K562 (cell line): Measurements from ENCODE around the gene ZFAND5. TPM values are rescaled to one million over a fixed set of nuclear protein-coding genes. Genes with fewer than 3 reads are reported as not detected.
A peak's percentile ranks its signal among the peaks of the same experiment; 100 is the strongest.

ENCODE experiments used
- ATAC-seq: fragments of 200-7000 bp; cut with Tn5 transposase; 3 replicates; pipeline ENCODE4 v1.9.1; 2020; ENCODE audit warnings: moderate library complexity
- BruUV-seq: library from RNA; stranded (reverse); fragments of 400-500 nt; replicated peaks from 2 replicates; lab custom pipeline; 2021; lab: Mats Ljungman, UMichigan
- CTCF ChIA-PET: fragments of 300-600 bp; formaldehyde crosslinking; extraction: SDS; loops from one replicate; lab custom pipeline; 2021; ENCODE audit warnings: low intra/inter-chr PET ratio; lab: Yijun Ruan, JAX
- POLR2A ChIA-PET: fragments of 300-600, 350-650 bp; sonication (Branson Sonifier 250); formaldehyde crosslinking; extraction: SDS; loops from one replicate; lab custom pipeline; 2021; ENCODE audit warnings: antibody characterized with exemption, inconsistent platforms; lab: Yijun Ruan, JAX
- DNase-seq, 4 experiments: peaks; one replicate each; pipeline versions ENCODE4 v3.0.0 to v3.0.0-alpha.2; 2011 to 2018; ENCODE audit warnings: low spot score in 3 of 4, mixed read lengths in 3 of 4; ENCODE audit errors: extremely low read depth in 1 of 4
- FAIRE-seq: peaks from 2 replicates; lab custom pipeline; 2011; peaks lifted over from hg19 to GRCh38; lab: Jason Lieb, UNC
- H2AFZ ChIP-seq: 2 replicates; pipeline ENCODE4 v1.6.0; 2011; ENCODE audit warnings: low read depth, low read length, control low read depth, inconsistent platforms
- H3K27ac ChIP-seq: fragments of 200-600 bp; 3 replicates; pipeline ENCODE4 v1.8.0; 2011; ENCODE audit warnings: low read depth, mild to moderate bottlenecking, control low read depth, inconsistent platforms, low read length, moderate library complexity, mixed read lengths; ENCODE audit errors: extremely low read depth
- H3K27me3 ChIP-seq, 2 experiments: fragments of 300-600 bp in 1 of 2; 2 replicates in 1 of 2; 3 replicates in 1 of 2; pipeline versions ENCODE4 v1.6.0 to v1.8.0; 2011; ENCODE audit warnings: inconsistent platforms in 2 of 2, low read length in 2 of 2, mild to moderate bottlenecking in 1 of 2, mixed read lengths in 1 of 2, moderate library complexity in 1 of 2; ENCODE audit not compliant: control insufficient read depth in 2 of 2, insufficient read depth in 2 of 2
- H3K36me3 ChIP-seq: fragments of 300-600 bp; 3 replicates; pipeline ENCODE4 v1.8.0; 2011; ENCODE audit warnings: mild to moderate bottlenecking, low read length, inconsistent platforms; ENCODE audit not compliant: control insufficient read depth, insufficient read depth
- H3K4me1 ChIP-seq, 2 experiments: fragments of 200-600 bp in 1 of 2; replicated peaks in 1 of 2; 2 replicates in 1 of 2; 3 replicates in 1 of 2; pipeline versions ENCODE4 v1.5.1 to v1.8.0; 2011; ENCODE audit warnings: inconsistent platforms in 2 of 2, low read length in 2 of 2, mild to moderate bottlenecking in 1 of 2, mixed read lengths in 1 of 2, moderate library complexity in 1 of 2; ENCODE audit not compliant: control insufficient read depth in 2 of 2, insufficient read depth in 2 of 2
- H3K4me2 ChIP-seq: 2 replicates; pipeline ENCODE4 v1.6.1; 2011; ENCODE audit warnings: low read length, control low read depth, inconsistent platforms, mixed read lengths; ENCODE audit not compliant: insufficient read depth
- H3K4me3 ChIP-seq: fragments of 200-600 bp; sonication (generic), shearing (Covaris generic); 2 replicates; pipeline ENCODE4 v1.5.1; 2016; ENCODE audit warnings: control low read depth, inconsistent platforms
- H3K79me2 ChIP-seq: fragments of 200-600 bp; 3 replicates; pipeline ENCODE4 v1.8.0; 2011; ENCODE audit warnings: low read length, inconsistent platforms; ENCODE audit not compliant: control insufficient read depth, insufficient read depth
- H3K9ac ChIP-seq, 2 experiments: 2 replicates each; pipeline versions ENCODE4 v1.6.0 to v1.6.1; 2011; ENCODE audit warnings: low read depth in 2 of 2, low read length in 2 of 2, control low read depth in 1 of 2, inconsistent platforms in 1 of 2, mild to moderate bottlenecking in 1 of 2, mixed read lengths in 1 of 2; ENCODE audit not compliant: insufficient read depth in 1 of 2
- H3K9me1 ChIP-seq: one replicate; pipeline ENCODE4 v1.6.0; 2011; ENCODE audit warnings: inconsistent platforms, mild to moderate bottlenecking, low read length, moderate library complexity; ENCODE audit not compliant: control insufficient read depth, insufficient read depth
- H3K9me3 ChIP-seq: replicated peaks from 2 replicates; pipeline ENCODE4 v1.5.1; 2011; ENCODE audit warnings: low read depth, low read length, inconsistent platforms; ENCODE audit not compliant: control insufficient read depth, insufficient read depth
- H4K20me1 ChIP-seq: replicated peaks from 2 replicates; pipeline ENCODE4 v1.6.1; 2011; ENCODE audit warnings: low read length, inconsistent platforms, mixed read lengths; ENCODE audit not compliant: control insufficient read depth, insufficient read depth
- C11orf30 ChIP-seq: fragments of 450-650 bp; IDR thresholded peaks from 2 replicates; pipeline ENCODE4 v1.6.1; 2016; ENCODE audit warnings: low read depth, mild to moderate bottlenecking
- CEBPB ChIP-seq: fragments of 450-650 bp; IDR thresholded peaks from 2 replicates; pipeline ENCODE4 v1.6.1; 2016; ENCODE audit warnings: missing genetic modification characterization, missing compliant biosample characterization
- HDAC1 ChIP-seq, 2 experiments: fragments of 450-650 bp; IDR thresholded peaks; 2 replicates each; pipeline ENCODE4 v1.6.1; 2016 to 2017; ENCODE audit warnings: inconsistent platforms in 1 of 2, mild to moderate bottlenecking in 1 of 2, moderate library complexity in 1 of 2
- KDM4B ChIP-seq, 2 experiments: fragments of 450-650 bp in 1 of 2; sonication (generic) in 1 of 2; IDR thresholded peaks; 2 replicates each; pipeline ENCODE4 v1.6.1; 2016 to 2017; ENCODE audit warnings: borderline replicate concordance in 2 of 2, antibody characterized with exemption in 1 of 2, low read depth in 1 of 2, mild to moderate bottlenecking in 1 of 2
- MYC ChIP-seq, 2 experiments: fragments of 250-450 bp in 1 of 2; sonication (Bioruptor Pico) in 1 of 2; IDR thresholded peaks; 2 replicates each; pipeline versions ENCODE4 v1.5.1 to v1.6.1; 2012 to 2021; ENCODE audit warnings: low read depth in 2 of 2, borderline replicate concordance in 1 of 2, improper control_type of control experiment in 1 of 2, low read length in 1 of 2, mild to moderate bottlenecking in 1 of 2, moderate library complexity in 1 of 2
- NFE2L1 ChIP-seq: fragments of 450-650 bp; IDR thresholded peaks from 2 replicates; pipeline ENCODE4 v1.6.1; 2016; ENCODE audit warnings: missing genetic modification characterization, low read depth, mild to moderate bottlenecking, missing compliant biosample characterization, moderate library complexity, borderline replicate concordance
- RBFOX2 ChIP-seq: fragments of 200-400 bp; formaldehyde crosslinking; IDR thresholded peaks from 2 replicates; pipeline ENCODE4 v1.6.1; 2017; ENCODE audit warnings: low read depth, mild to moderate bottlenecking, low read length, moderate library complexity
- ZC3H4 ChIP-seq: sonication (generic); formaldehyde crosslinking; IDR thresholded peaks from 2 replicates; pipeline ENCODE4 v1.9.0; 2021; ENCODE audit warnings: missing genetic modification reagents, borderline replicate concordance
- ZNF316 ChIP-seq: fragments of 450-650 bp; IDR thresholded peaks from 2 replicates; pipeline ENCODE4 v1.6.1; 2016
- ZNF75A ChIP-seq: fragments of 450-650 bp; formaldehyde crosslinking; IDR thresholded peaks from 2 replicates; pipeline ENCODE4 v1.4.0; 2020; ENCODE audit warnings: mild to moderate bottlenecking
- WGBS: fragments of 100-300 bp; shearing (Covaris generic); methylation state at CpG from one replicate; pipeline ENCODE4 v1.1.6; 2016; ENCODE audit warnings: low coverage, mixed read lengths; ENCODE audit not compliant: insufficient coverage; ENCODE audit errors: missing lambda C conversion rate; 5-methylcytosine and 5-hydroxymethylcytosine counted together
- in situ Hi-C: fragments of 300-500 bp; cut with MboI; formaldehyde crosslinking; loops from 4 replicates; pipeline ENCODE4 v1.15.0; 2018; ENCODE audit warnings: inconsistent platforms, mixed read lengths
- intact Hi-C: fragments of 100-400 bp; cut with micrococcal nuclease; formaldehyde crosslinking; loops from 2 replicates; pipeline ENCODE4 v1.14.2; 2022
- polyA plus RNA-seq, 8 experiments: library from polyadenylated mRNA; depleted of rRNA in 4 of 8; stranded (reverse) in 5 of 8; unstranded in 3 of 8; fragments of >200 nt; fragmentation: Nextera tagmentation in 2 of 8; fragmentation: Illumina TruSeq in 1 of 8; extraction: Ambion mirVana in 2 of 8; extraction: Trizol in 1 of 8; gene quantifications; 2 replicates each; pipeline versions ENCODE4 v1.2.1 to v1.2.3, GENCODE V29; 2011 to 2014; ENCODE audit warnings: inconsistent platforms in 1 of 8, missing spikeins in 1 of 8
- total RNA-seq, 7 experiments: library from RNA; depleted of rRNA in 6 of 7; stranded (reverse); fragments of >200 nt in 6 of 7; fragmentation: Illumina TruSeq in 2 of 7; extraction: Trizol in 2 of 7; gene quantifications; 2 replicates each; pipeline versions ENCODE4 v1.2.1 to v1.2.3, GENCODE V29; 2011 to 2021; ENCODE audit warnings: low replicate concordance in 1 of 7
- TF ChIP-seq, protein P1 (sequence below): fragments of 450-650 bp; IDR thresholded peaks from 2 replicates; pipeline ENCODE4 v1.6.1; 2016; ENCODE audit warnings: antibody characterized with exemption
- TF ChIP-seq, protein P2 (sequence below): sonication (generic); formaldehyde crosslinking; IDR thresholded peaks from 2 replicates; pipeline ENCODE4 v1.5.0; 2020; ENCODE audit warnings: missing genetic modification reagents
- TF ChIP-seq, protein P3 (sequence below), 2 experiments: fragments of 250-450 bp in 1 of 2; fragments of 450-650 bp in 1 of 2; sonication (Bioruptor Pico) in 1 of 2; IDR thresholded peaks; 2 replicates each; pipeline versions ENCODE4 v1.6.1 to v1.8.0; 2016 to 2021; ENCODE audit warnings: mild to moderate bottlenecking in 2 of 2, moderate library complexity in 2 of 2, missing compliant biosample characterization in 1 of 2, missing genetic modification characterization in 1 of 2
- TF ChIP-seq, protein P4 (sequence below): sonication (generic); formaldehyde crosslinking; IDR thresholded peaks from 2 replicates; pipeline ENCODE4 v1.8.0; 2022; ENCODE audit warnings: mild to moderate bottlenecking, missing genetic modification reagents

ZFAND5 gene
- total and polyA plus RNA-seq, 9 of the 15 experiments (the other 6 are each of a cell fraction or from before 2014, with no cell fraction given) = 12.7 to 64.2 (median 34.5) TPM

DNA sequence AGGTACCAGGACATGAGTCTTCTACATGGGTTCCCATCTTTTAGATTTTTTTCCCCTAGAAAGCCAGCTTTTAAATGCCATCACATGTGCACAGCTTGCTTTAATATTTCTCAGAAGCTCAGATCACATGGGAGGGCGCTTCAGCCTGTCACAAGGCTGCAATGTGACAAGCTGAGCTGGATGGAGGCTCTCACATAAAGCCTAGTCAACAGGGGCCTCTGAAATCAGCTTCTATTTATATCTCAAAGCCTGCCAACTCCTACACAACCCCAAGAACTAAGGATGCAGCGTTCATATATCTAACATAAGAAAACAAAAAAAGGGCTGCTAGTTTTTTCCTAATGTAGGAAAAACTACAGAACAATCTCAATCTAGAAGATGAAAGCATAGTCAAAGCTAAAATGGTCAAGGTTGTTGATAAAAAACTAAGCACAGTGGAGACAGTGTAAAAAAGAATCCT lies 2.3 kb downstream of the ZFAND5 start (continued):
- TF ChIP-seq, protein P1, sequence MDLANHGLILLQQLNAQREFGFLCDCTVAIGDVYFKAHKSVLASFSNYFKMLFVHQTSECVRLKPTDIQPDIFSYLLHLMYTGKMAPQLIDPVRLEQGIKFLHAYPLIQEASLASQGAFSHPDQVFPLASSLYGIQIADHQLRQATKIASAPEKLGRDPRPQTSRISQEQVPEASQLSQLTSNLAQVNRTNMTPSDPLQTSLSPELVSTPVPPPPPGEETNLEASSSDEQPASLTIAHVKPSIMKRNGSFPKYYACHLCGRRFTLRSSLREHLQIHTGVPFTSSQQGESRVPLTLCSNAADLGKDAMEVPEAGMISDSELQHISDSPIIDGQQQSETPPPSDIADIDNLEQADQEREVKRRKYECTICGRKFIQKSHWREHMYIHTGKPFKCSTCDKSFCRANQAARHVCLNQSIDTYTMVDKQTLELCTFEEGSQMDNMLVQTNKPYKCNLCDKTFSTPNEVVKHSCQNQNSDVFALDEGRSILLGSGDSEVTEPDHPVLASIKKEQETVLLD = no peak
- peak in 1 of 2 experiments; percentile 51; a peak in 1 of 4 replicates for TF ChIP-seq HDAC1 (IDR thresholded peaks at IDR 0.05)
- no peak for TF ChIP-seq ZNF75A
- TF ChIP-seq, protein P2, sequence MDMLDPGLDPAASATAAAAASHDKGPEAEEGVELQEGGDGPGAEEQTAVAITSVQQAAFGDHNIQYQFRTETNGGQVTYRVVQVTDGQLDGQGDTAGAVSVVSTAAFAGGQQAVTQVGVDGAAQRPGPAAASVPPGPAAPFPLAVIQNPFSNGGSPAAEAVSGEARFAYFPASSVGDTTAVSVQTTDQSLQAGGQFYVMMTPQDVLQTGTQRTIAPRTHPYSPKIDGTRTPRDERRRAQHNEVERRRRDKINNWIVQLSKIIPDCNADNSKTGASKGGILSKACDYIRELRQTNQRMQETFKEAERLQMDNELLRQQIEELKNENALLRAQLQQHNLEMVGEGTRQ (CRISPR knock-in tag) = peak; percentile 76
- TF ChIP-seq ZC3H4 (CRISPR knock-in tag) = no peak
- TF ChIP-seq MYC (IDR thresholded peaks at IDR 0.05; ENCODE audit: low read depth, low read length) = 0 out of 2 replicates have a peak, but pooled peaks have one; percentile 35
- TF ChIP-seq MYC (CRISPR knock-in tag; IDR thresholded peaks at IDR 0.05; ENCODE audit: borderline replicate concordance, low read depth) = no peak
- TF ChIP-seq, all 486 proteins: peak for 12

DNA sequence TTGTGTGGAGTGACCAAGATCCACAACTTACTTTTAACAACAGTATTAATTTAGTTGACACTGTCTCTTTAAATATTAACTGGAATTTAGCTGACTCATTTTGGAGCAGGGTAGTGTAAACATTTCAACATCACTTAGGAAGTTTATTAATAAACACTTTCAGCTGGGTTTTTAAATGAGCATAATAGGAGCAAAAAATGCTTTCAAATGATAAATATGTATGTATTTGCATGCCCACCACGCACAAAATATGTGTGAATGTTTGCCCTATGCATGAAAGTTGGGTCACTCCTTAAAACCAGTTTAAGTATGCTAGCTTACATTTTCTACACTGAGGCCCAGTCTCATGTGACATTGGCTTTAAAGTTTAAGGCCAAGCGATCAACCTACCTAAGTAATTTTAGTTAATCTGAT lies 2.9 kb downstream of the ZFAND5 start:
- peak overlapping the region in 1 of 2 experiments; percentile 89; a peak in 2 of 4 replicates for H3K9ac ChIP-seq
- WGBS = 5% methylated on average over 2 of the region's 2 CpGs
- ChIA-PET POLR2A (interaction anchor here (0.7 to 1.7 kb wide), 6 partner anchors 10 to 425 kb away, joined by 3 to 8 read pairs (median 4); no protein-coding TSS in a partner anchor), CTCF (no interaction called here)
- peaks cover 3 to 6% of the 10 kb centered on the region in 2 experiments; a peak in 4 of 5 replicates for H3K4me1 ChIP-seq
- BruUV-seq = no TSS peak
- intact Hi-C loops (loop anchor here (5.0 to 10.0 kb wide), 2 partner anchors 133 to 230 kb away; no protein-coding TSS in a partner anchor), in situ Hi-C loops (no loop called here)
- peaks cover 79% of the 10 kb centered on the region for H3K79me2 ChIP-seq
- ATAC-seq = no peak
- no peaks in the 10 kb centered on the region for H3K27me3 ChIP-seq
- H3K36me3 ChIP-seq = peaks cover 64% of the 10 kb centered on the region
- FAIRE-seq = no peak
- no peaks in the 10 kb centered on the region for H3K9me3 ChIP-seq
- no peaks in the 10 kb centered on the region; the same call in 1 of the 2 replicates for H4K20me1 ChIP-seq
- peaks cover 8% of the 10 kb centered on the region for H3K9me1 ChIP-seq
- no peak overlapping the region for H2AFZ ChIP-seq
- peak overlapping the region; percentile 87 for H3K4me2 ChIP-seq
- no peak for DNase-seq
- peak overlapping the region; percentile 0; the same call in 2 of the 3 replicates for H3K27ac ChIP-seq
- H3K4me3 ChIP-seq = peak overlapping the region; percentile 81
- TF ChIP-seq RBFOX2 (peak; percentile 36; the same call in 1 of the 2 replicates), C11orf30 (peak; percentile 64), KDM4B (IDR thresholded peaks at IDR 0.05; ENCODE audit: borderline replicate concordance in 2 of 2, low read depth in 1 of 2) (no peak), ZNF316 (peak; percentile 45), NFE2L1 (tag) (peak; percentile 13; the same call in 1 of the 2 replicates), CEBPB (tag) (0 out of 2 replicates have a peak, but pooled peaks have one; percentile 20)
- TF ChIP-seq, protein P3, sequence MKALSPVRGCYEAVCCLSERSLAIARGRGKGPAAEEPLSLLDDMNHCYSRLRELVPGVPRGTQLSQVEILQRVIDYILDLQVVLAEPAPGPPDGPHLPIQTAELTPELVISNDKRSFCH (CRISPR knock-in tag; IDR thresholded peaks at IDR 0.05) = no peak
- TF ChIP-seq, protein P3 (tag; IDR thresholded peaks at IDR 0.05) = no peak
- TF ChIP-seq, protein P4, sequence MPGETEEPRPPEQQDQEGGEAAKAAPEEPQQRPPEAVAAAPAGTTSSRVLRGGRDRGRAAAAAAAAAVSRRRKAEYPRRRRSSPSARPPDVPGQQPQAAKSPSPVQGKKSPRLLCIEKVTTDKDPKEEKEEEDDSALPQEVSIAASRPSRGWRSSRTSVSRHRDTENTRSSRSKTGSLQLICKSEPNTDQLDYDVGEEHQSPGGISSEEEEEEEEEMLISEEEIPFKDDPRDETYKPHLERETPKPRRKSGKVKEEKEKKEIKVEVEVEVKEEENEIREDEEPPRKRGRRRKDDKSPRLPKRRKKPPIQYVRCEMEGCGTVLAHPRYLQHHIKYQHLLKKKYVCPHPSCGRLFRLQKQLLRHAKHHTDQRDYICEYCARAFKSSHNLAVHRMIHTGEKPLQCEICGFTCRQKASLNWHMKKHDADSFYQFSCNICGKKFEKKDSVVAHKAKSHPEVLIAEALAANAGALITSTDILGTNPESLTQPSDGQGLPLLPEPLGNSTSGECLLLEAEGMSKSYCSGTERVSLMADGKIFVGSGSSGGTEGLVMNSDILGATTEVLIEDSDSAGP (CRISPR knock-in tag) = 0 out of 2 replicates have a peak, but pooled peaks have one; percentile 42
